NCI-H748 (cell line): ENCODE measurements around the gene PUSL1.

Source experiments
- DNase-seq: peaks from one replicate; lab custom pipeline; 2025; ENCODE audit not compliant: unreplicated experiment; lab: John Stamatoyannopoulos, UW

The PUSL1 gene

DNA sequence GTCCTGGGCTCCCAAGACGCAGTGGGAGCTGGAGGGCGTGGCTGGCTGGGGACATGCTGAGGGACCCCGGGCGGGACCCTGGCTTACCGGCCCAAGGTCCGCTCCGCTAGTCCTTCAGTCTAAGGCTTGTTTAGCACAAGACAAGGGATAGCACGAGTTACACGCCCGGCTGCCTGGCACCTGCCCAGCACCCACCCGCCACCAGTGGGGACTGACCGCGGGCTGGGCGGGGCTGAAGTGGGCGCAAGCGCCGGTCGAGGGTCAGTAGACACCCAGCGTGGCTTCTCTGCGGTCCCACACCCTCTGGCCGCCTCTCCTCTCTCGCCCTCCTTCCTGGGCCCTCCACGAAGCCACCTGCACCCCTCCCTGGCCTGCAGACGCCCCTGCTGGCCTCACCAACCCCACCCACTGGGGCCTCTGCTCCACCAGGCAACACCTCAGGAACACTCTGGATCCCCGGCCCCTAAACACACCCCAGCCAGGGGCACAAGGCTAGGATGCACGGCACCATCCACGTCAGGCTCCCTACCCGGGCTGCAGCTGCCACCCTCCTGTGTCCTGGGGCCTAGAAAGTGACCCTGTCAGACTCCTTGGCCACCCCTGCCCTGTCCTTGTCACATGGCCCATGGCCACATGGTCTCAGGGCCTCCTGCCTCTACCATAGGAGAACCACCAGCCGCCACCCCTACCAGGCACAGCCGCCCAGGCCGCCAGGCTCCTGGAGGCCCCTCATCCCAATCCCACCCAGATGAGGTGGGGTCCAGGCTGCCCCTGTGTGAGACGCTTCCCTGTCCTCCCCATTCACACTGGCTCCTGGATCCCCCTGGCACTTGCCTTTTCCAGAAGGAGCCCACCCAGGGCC is 28.8 kb downstream of the PUSL1 start:
- DNase-seq: no peak

- no peak for DNase-seq
Measured at GRCh38 chr1:1337793-1338147, 29.4 kb downstream of the PUSL1 start.

DNA sequence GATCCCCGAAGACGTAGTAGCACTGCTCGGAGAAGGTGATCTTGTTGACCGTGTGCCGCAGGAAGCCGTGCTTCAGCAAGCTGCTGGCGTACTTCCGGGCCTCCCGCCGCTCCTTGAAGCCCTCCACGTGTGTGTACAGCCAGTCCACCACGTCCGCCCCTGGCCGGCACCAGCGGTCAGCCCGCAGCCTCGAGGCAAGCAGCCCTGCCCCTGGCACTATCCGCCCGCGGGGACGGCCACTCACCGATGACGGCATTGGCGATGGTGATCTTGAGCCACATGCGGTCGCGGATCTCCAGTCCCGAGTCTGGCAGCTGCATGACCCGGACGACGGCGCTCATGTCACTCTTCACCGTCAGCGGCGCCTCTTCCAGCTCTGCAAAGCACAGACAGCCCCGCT is 29.9 kb downstream of the PUSL1 start:
- DNase-seq: no peak

- DNase-seq: no peak
Measured at GRCh38 chr1:1340185-1340584, 31.8 kb downstream of the PUSL1 start.

- no peak for DNase-seq
Measured at GRCh38 chr1:1340791-1341548, 32.6 kb downstream of the PUSL1 start.

- DNase-seq: no peak
Measured at GRCh38 chr1:1341549-1342021, 33.2 kb downstream of the PUSL1 start.

GRCh38 chr1:1342061-1342562 is 33.7 kb downstream of the PUSL1 start:
- no peak for DNase-seq

GRCh38 chr1:1342584-1343115 is 34.3 kb downstream of the PUSL1 start:
- no peak for DNase-seq

DNA sequence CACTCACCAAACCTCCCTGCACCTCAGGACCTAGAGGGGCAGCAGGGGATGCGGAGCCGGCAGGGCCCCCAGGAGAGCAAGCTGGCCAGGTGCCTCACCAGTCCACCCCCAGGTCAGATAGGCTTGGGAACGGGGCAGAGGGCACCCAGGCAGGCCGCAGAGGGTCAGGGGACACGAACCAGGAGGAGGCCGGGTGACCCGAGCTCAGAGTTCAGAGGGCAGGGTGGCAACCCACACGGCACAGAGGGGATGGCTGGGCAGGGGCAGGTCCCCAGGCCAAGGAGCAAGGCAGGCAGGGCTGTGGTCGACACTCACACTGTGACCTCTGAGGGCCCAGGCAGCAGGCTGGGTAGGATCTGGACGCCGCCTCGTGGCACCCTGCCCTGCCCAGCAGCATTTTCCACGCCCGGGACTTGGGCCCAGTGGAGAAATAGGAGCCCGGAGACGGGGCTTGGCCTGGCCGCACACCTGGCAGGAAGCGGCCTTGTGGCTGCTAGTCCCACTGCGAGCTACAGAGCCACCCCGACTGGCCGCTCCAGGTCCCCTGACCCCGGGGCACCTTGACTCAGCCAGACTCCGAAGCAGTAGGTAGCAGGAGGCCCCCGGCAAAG is 35.5 kb downstream of the PUSL1 start:
- DNase-seq: no peak

DNA sequence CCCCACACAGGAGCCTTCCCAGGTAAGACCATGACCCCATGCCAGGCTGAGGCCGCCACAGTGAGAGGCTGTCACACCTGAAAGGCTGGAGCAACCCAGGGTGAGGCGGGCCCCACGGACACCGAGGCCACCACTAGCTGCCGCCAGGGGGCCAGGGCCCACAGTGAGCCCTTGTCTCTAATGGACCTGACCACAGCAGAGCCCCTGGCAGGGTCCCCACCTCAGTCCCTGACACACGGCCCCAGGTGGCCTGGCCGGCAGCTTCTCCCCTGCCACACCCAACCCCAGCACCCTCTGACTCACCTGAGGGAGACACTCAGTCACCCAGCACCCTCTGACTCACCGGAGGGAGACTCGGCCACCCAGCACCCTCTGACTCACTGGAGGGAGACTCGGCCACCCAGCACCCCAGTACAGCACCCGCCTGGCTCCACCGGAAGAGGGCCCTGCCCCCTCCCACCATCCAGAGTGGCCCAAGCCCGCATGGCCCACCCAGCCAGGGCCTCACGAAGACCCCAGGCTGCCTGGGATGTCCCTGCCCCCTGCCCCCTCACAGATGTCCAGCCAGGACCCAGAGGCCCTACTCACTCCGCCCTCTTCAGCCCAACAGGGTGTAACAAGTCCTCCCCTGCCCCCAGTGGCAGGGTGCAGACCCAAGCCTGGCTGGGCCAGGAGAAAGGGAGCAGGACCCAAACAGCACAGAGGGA is 36.4 kb downstream of the PUSL1 start:
- DNase-seq: no peak

DNA sequence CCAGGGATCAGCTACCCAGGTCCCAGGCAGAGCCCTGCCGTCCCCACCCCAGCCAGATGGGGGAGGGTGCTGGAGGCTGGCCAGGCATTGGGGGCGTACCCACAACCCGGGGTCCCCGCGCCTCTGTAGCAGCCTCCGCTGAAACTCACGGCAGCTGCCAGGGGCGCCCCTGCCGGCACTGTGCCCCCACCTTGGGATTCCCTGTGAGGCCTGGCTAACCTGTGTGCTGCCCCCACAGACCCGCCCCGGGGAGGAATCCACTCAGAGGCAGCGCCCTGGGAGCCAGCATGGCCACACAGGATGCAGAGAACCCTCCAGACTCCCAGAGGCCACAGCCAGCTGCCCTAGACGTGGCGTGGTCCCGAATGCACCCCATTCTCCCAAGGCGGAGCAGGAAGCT is 37.0 kb downstream of the PUSL1 start:
- DNase-seq: no peak

GRCh38 chr1:1345860-1346500 is 37.6 kb downstream of the PUSL1 start:
- DNase-seq: no peak

DNA sequence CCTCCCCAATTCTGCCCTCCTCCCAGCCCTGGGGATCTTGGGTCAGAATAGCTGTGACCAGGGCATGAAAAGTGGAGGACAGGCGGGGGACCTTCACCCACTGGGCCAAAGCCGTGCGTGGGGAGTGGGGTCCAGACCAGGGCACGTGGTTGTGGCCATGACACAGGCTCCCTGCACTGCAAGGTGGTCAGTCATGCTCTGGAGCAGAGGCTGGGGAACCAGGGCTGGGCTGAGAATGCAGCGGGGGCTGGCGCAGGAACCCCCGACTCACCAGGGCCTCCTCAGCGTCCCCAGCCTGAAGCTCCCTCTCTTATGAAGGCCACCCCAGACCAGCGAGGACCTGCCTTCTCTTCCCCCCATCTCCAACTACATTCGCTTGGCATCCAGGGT is 38.1 kb downstream of the PUSL1 start:
- no peak for DNase-seq

DNA sequence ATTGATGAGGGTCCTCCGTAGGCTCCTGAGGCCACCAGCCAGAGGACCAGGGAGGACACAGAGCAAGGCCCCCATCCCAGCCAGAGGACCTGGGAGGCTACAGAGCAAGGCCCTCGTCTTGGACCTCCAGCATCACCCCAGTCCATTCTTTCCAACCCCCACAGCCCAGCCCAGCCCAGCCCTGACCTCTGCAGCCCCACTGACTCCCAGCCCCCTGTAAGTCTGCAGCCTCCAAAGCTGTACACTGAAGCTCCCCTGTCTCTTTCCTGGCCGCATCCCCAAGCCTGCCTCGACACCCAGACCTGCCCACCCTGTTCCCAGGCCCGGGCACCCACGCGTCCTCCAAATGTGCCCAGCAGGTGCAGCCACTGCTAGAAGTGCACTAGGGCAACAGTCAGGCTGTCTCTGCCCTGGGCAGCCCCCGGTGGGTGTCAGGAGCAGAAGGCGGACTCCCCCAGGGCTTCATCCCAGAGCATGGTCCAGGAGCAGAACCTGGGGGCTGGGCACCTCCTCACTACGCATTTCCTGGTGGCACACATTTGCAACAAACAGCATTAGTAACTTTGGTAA is 38.7 kb downstream of the PUSL1 start:
- no peak for DNase-seq

- no peak for DNase-seq
Measured at GRCh38 chr1:1347663-1348419, 39.4 kb downstream of the PUSL1 start.

DNA sequence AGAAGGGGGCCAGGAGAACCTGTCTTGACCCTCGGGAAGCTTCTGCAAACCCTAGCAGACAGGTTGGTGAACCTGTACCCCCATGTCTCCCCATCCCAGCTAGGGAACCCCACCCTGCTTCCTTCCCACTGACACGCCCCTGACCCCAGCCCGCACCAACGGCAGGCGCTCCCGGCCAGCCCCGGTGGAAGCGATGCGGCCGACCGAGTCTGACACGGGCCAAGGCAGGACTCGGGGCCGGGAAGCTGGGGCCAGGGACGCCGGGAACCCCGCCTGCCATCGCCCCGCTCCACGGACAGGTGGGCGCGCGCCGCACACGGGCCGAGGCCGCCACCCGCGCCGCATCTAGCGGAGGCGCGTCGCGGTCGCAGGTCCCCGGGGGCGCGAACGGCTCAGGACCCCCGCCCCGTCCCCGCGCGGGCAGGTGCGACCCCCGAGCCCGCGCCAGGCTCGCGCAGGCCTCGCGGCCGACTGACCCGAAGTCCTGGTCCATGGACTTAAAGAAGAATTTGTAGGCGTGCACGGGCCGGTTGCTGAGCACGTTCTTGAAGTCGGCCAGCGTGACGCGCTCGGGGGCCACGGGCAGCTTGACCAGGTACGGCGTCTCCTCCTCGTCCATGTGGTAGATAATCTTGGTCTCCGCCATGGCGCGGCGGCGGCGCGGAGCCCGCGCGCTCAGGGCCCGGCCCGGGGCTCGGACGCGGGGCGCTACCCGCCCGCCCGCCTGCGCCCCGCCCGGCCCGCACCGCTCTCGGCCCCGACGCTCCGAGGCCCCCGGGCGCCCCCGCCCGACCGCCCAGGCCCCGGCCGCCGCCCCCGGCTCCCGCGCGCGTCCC is 40.2 kb downstream of the PUSL1 start:
- peak; percentile 31 for DNase-seq

GRCh38 chr1:1349256-1350012 is 41.0 kb downstream of the PUSL1 start, which contains the start of gene DVL1:
DVL1 (minus strand) TSS chr1:1349418; CDS start chr1:1349065, 353 bp downstream.
- peak; percentile 65 for DNase-seq
